GM19438 (cell line): ENCODE data around the gene SFXN4.
"Not testable (repeated sequence)": the region's sequence is repeated elsewhere in the genome, so short reads cannot be mapped to it uniquely, and the experiment has no call there.

ENCODE experiments used
- ATAC-seq: cut with Tn5 transposase; IDR thresholded peaks from one replicate; pipeline ENCODE4 v1.9.1; 2021; ENCODE audit warnings: low read depth; ENCODE audit not compliant: unreplicated experiment

SFXN4 gene

DNA sequence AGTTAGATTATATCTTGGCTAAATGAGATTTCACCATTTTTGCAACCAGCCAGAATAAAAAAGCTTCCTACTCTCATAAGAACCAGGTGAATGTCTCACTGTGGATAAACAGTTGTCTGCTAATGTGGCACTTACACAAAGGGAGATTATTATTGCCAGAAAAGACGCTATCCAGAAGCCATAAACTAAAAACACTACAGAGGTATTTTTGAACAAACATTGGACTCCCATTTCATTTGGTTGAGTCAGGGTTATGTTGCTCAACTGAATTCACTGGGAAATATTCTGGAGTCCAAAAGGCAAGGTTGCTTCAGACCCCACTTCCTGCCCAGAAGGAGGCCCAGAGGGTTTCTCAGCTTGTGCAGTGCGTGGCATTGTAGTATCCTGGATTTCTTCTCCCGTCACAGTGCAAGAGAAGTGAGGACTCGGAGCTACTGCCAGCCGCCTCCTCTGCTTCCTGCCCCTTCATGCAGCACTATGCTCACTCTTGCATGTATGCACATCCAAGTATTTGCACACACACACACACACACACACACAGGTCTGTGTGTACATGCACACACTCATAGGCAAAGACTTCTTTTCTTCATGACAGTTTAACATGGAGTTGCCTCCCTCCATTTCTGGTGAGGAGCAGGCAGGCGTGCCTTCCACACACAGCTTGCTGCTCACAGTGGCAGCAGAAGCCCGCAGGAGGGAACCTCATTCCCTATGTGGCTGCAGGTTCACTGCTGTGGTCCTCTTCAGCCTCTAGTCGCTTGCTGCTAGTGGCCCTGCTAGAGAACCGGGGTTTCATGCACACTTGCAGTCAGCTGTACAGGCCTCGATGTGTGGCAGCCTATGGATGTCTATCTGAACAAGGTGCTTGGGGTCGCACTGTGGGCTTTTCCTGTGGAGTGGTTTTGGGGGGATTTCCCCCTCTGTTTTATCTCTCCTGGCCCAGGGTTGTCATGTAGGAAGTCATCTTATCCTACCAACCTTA, 51.5 kb downstream of the SFXN4 start:
- ATAC-seq: no peak

DNA sequence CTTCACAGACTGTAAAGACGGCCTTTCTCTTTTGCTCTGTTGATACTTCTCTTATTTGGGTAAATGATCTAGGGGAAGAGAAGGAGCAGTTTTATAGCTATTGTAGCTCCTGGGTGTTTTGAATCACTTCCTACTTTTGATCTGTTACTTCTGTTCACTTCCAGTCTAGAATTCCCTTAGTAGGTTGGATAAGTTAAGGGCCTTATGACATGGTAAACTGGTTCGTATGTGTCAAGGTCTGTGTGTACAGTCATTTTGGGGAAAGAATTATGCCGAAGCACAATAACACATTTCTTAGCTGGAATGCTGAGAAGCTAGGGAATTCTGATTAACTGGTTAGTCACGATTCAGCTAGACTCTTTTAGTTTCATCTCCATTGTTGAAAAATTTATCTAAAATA, 53.5 kb downstream of the SFXN4 start:
- no peak for ATAC-seq

GRCh38 chr10:119107771-119108170, 57.7 kb downstream of the SFXN4 start:
- not testable (repeated sequence) for ATAC-seq

DNA sequence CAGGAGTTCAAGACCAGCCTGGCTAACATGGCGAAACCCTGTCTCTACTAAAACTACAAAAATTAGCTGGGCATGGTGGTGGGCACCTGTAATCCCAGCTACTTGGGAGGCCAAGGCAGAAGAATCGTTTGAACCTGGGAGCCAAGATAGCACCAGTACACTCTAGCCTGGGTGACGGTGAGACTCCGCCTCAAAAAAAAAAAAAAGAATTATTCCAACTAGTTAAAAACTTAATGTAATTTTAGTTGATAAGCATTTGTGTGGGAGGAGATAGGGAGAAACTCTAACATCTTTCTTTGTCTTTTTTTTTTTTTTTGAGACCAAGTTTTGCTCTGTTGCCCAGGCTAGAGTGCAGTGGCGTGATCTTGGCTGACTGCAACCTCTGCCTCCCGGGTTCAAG, 58.4 kb downstream of the SFXN4 start:
- not testable (repeated sequence) for ATAC-seq

DNA sequence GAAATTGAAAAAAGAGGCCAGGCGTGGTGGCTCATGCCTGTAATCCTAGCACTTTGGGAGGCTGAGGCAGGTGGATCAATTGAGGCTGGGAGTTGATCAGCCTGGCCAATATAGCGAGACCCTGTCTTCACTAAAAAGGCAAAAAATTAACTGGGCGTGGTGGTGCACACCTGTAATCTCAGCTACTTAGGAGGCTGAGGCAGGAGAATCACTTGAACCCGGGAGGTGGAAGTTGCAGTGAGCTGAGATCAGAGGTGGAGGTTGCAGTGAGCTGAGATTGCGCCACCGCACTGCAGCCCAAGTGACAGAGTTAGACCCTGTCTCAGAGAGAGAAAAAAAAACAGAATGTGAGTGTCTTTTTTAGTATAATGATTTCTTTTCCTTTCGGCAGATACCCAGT, 59.6 kb downstream of the SFXN4 start:
- not testable (repeated sequence) for ATAC-seq

GRCh38 chr10:119105155-119105554, 60.4 kb downstream of the SFXN4 start:
- ATAC-seq: no peak

DNA sequence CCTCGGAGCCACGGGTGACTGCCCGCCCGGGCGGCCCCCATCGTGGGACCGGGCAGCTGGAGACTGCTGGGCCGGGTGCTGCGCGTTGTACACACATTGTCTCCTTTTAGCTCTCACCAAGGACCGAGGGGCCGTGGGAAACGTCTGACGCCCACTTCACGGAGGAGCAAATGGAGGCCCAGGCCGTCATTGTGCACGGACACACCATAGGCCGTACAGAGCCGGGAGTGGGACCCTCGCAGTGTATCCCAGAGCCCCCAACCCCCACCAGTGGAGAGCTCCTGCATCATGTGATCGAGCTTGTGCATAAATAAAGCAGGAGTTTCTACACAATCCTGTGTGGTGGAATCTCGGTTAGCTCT, 60.9 kb downstream of the SFXN4 start:
- no peak for ATAC-seq

- ATAC-seq: peak; percentile 71
These were observed 61.4 kb downstream of the SFXN4 start, which contains the start of gene DENND10 for GRCh38 chr10:119103903-119104653. Gene DENND10 (plus strand): TSS chr10:119104113. CDS start chr10:119104143, 30 bp downstream.

- no peak for ATAC-seq
These were observed 62.1 kb downstream of the SFXN4 start for GRCh38 chr10:119103241-119103902.

DNA sequence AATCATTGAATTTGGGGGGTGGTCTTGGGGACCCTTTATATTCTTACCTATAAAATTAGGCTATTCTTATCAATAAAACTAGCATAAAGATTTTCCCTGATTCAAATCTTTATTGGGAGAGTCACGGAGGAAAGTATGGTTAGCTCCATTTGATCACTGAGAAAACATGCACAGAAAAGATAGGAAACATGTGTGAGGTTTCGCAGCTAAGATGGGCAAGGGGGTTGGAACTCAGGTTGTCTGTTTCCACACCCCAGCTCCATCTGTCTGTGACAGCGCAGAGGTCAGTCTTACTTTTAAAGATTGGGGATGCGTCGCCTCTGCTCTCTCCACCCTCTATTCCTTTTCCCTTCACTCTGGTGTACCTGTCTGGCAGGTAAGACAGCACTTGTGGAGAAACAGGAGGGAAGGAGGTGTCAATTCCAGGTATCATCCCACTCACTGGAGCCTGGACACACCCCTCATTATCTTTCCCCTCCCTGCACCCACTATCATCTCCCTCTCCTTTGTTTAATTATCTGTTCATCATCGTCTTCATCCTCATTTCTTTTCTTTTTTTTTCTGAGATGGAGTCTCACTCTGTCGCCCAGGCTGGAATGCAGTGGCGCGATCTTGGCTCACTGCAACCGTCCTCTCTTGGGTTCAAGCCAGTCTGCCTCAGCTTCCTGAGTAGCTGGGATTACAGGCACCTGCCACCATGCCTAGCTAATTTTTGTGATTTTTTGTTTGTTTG, 64.0 kb downstream of the SFXN4 start:
- no peak for ATAC-seq

DNA sequence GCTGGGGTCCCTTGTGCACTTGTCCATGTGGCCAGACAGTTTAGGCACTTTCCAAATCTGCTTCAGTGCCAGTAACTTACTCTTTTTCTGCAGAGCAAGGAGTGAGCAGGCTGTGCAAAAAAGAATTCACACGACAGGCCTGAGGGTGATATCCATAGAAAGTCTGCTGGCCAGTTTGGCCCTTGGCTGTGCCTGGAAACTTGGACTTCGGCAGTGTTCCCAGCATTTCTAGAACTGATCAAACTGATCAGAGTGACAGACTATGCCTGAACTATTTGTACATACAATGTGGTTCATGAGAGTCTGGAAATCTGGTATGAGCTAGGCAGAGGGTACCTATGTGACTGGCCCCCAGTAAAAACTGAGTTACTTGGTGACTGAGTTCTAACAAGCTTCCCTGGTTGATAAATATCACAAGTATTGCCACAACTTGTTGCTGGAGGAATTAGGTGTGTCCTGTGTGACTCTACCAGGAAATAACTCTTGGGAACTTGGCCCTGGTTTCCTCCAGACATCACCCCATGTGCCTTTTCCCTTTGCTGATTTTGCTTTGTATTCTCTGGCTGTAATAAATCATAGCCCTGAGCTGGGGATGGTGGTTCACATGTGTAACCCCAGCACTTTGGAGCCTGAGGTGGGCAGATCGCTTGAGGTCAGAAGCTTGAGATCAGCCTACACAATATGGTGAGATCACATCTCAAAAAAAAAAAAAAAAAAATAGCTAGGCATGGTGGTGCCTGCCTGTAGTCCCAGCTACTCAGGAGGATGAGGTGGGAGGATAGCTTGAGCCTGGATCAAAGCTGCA, 64.9 kb downstream of the SFXN4 start:
- ATAC-seq: no peak

GRCh38 chr10:119098576-119098975, 66.9 kb downstream of the SFXN4 start:
- no peak for ATAC-seq

DNA sequence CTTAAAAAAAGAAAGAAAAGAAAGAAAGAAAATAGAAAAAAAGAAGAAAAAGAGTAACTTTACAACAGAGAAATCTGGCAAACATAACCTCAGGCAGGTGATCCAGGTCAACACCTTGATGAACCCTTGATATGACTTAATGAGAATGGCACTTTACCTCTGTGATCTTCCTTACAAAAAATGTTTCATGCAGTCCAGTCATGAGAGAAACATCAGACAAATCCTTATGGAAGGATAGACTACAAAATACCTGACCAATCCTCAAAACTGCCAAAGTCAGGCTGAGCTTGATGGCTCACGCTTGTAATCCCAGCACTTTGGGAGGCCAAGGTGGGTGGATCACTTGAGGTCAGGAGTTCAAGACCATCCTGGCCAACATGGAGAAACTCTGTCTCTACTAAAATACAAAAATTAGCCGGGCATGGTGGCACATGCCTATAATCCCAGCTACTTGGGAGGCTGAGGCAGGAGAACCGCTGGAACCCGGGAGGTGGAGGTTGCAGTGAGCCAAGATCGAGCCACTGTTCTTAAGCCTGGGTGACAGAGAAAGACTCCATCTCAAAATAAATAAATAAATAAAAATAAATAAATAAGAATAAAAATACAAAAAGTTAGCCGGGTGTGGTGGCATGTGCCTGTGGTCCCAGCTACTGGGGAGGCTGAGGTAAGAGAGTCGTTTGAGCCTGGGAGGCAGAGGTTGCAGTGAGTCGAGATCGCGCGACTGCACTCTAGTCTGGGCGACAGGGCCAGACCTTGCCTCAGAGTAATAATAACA, 68.7 kb downstream of the SFXN4 start:
- not testable (repeated sequence) for ATAC-seq

DNA sequence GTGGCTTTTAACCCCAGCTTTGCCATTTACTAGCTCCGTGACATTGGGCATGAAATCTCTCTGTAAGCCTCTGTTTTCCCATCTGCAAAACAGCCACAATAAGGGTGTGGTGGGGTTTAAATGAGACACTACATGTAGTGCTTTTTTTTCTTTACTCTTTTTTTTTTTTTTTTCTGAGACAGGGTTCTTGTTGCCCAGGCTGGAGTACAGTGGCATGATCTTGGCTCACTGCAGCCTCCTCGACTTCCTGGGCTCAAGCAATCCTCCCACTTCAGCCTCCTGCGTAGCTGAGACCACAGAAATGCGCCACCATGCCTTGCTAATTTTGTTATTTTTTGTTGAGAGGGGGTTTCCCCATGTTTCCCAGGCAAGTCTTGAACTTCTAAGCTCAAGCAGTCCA, 69.9 kb downstream of the SFXN4 start:
- ATAC-seq: no peak

GRCh38 chr10:119090968-119091367, 74.5 kb downstream of the SFXN4 start:
- ATAC-seq: peak; percentile 51
